ENCODE results near the gene TUSC2. TPM values are rescaled to one million over a fixed set of nuclear protein-coding genes. Genes with fewer than 3 reads are reported as not detected.

The TUSC2 gene
- total and polyA plus RNA-seq, 2 experiments from 2014 or later, result 76.6 to 84.1 TPM

- TF ChIP-seq, protein P1, sequence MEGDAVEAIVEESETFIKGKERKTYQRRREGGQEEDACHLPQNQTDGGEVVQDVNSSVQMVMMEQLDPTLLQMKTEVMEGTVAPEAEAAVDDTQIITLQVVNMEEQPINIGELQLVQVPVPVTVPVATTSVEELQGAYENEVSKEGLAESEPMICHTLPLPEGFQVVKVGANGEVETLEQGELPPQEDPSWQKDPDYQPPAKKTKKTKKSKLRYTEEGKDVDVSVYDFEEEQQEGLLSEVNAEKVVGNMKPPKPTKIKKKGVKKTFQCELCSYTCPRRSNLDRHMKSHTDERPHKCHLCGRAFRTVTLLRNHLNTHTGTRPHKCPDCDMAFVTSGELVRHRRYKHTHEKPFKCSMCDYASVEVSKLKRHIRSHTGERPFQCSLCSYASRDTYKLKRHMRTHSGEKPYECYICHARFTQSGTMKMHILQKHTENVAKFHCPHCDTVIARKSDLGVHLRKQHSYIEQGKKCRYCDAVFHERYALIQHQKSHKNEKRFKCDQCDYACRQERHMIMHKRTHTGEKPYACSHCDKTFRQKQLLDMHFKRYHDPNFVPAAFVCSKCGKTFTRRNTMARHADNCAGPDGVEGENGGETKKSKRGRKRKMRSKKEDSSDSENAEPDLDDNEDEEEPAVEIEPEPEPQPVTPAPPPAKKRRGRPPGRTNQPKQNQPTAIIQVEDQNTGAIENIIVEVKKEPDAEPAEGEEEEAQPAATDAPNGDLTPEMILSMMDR (IDR thresholded peaks at IDR 0.05; ENCODE audit: low read depth, low read length), result no peak
- H3K36me3 ChIP-seq, result no peaks in the 10 kb centered on the region
- no peak for DNase-seq (ENCODE audit: low read depth in 1 of 2, low spot score in 1 of 2)
- peaks cover 8% of the 10 kb centered on the region for H3K4me1 ChIP-seq (ENCODE audit: low read depth)
- peaks cover 4% of the 10 kb centered on the region for H3K9me3 ChIP-seq (ENCODE audit: low read depth)
- H3K4me3 ChIP-seq, result no peak overlapping the region
- H3K27me3 ChIP-seq, result no peaks in the 10 kb centered on the region
- H3K27ac ChIP-seq, result no peak overlapping the region
Measured at GRCh38 chr3:50304601-50305000, 23.4 kb downstream of the TUSC2 start.

DNA sequence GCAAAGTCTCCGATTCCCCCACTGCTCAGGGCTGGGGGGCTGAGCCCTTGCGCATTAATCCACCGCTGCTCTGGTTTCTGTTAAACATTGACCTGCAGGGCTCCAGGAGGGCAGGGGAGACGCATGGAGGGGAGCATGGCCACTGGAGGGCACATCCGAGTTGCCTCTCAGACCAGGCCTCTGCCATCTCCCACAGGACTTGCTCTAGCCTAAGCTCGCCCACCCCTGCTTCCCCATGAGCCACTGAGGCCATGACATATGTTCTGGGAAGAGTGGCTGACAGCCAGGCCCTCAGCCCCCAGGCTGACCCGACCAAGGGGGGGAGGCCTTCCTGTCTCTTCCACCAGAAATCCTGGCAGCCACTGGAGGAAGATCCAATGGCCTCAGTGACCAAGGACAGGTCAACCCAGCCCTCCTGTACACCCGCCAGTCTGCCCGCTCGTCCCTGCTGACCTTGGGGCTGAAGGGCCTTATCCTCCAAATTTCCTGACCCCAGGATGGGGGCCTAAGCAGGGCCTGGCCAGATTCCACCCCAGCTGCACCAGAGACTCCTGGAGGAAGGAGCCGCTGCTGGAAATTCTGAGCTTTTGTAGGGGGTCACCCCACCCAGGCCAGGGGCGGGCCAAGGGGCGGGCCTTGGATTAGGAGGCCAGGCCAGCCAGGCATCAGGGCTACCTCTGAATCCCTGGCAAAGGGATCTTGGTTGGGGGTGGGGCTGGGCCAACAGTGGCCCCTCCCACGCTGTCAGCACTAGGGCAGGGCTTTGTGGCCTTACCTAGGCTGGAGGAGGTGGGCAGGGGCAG is 24.8 kb downstream of the TUSC2 start, which contains the start of gene HYAL1:
Gene HYAL1 (minus strand): TSS at position 562 of the 803 bp plus-strand sequence. CDS start 618 bp downstream, outside the sequence.
- Histone ChIP-seq H3K4me3 (no peak within 1 kb of the TSS), H3K27me3 (no peaks in the 10 kb centered on the region), H3K27ac (peak within 1 kb of the TSS; percentile 76), H3K36me3 (no peaks in the 10 kb centered on the region), H3K9me3 (ENCODE audit: low read depth) (no peaks in the 10 kb centered on the region), H3K4me1 (ENCODE audit: low read depth) (peaks cover 15% of the 10 kb centered on the region)
- peak; percentile 36 to 60 for DNase-seq (ENCODE audit: low read depth in 1 of 2, low spot score in 1 of 2)
- TF ChIP-seq, protein P1 (IDR thresholded peaks at IDR 0.05; ENCODE audit: low read depth, low read length), result peak; percentile 16

DNA sequence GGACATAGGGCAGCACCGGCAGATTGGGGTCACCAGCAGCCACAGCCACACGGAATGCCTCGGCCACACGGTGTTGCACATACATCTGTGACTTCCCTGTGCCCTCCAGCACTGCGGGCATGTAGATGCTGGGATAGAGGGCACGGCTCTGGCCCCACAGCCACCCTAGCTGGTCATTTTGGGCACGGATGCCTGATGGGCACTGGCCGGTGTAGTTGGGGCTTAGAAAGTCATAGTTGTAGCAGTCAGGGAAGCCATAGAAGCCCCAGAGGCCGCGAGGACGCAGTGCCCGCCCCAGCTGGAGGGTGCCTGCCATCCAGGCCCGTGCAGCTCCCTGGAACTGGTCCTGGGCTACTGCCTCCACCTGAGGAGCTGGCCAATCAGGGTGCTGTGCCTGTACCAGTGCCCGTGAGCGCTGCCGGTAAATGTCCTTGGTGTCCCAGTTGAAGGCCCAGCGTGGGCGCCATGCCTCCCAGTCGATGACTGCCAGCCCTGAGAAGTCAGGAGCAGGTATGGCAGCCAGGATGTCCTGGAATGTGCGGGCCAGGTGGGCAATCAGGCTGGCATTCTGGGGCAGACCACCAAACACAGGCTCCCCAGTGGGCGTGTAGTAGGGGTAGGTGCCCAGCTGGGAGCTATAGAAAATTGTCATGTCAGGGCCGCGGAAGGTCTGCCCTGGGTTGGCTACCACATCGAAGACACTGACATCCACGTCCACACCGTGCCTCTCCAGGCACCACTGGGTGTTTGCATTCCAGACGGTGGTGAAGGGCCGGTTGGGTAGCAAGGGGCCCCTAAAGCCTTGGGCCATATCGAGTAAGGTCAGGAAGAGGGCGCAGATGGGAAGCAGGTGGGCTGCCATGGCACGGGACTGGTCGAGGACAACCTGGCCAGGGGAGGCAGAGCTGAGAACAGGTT is 25.7 kb downstream of the TUSC2 start:
- Histone ChIP-seq H3K27me3 (no peaks in the 10 kb centered on the region), H3K36me3 (no peaks in the 10 kb centered on the region), H3K4me1 (ENCODE audit: low read depth) (peaks cover 15% of the 10 kb centered on the region), H3K9me3 (ENCODE audit: low read depth) (no peaks in the 10 kb centered on the region), H3K4me3 (no peak overlapping the region), H3K27ac (peak overlapping the region; percentile 76)
- DNase-seq (ENCODE audit: low read depth in 1 of 2, low spot score in 1 of 2), result no peak
- TF ChIP-seq, protein P1 (IDR thresholded peaks at IDR 0.05; ENCODE audit: low read depth, low read length), result no peak

GRCh38 chr3:50300681-50301254 is 27.3 kb downstream of the TUSC2 start:
- DNase-seq (ENCODE audit: low read depth in 1 of 2, low spot score in 1 of 2), result no peak
- Histone ChIP-seq H3K4me1 (ENCODE audit: low read depth) (peaks cover 15% of the 10 kb centered on the region), H3K27me3 (no peaks in the 10 kb centered on the region), H3K4me3 (no peak overlapping the region), H3K36me3 (no peaks in the 10 kb centered on the region), H3K27ac (no peak overlapping the region), H3K9me3 (ENCODE audit: low read depth) (no peaks in the 10 kb centered on the region)
- TF ChIP-seq, protein P1 (IDR thresholded peaks at IDR 0.05; ENCODE audit: low read depth, low read length), result no peak

DNA sequence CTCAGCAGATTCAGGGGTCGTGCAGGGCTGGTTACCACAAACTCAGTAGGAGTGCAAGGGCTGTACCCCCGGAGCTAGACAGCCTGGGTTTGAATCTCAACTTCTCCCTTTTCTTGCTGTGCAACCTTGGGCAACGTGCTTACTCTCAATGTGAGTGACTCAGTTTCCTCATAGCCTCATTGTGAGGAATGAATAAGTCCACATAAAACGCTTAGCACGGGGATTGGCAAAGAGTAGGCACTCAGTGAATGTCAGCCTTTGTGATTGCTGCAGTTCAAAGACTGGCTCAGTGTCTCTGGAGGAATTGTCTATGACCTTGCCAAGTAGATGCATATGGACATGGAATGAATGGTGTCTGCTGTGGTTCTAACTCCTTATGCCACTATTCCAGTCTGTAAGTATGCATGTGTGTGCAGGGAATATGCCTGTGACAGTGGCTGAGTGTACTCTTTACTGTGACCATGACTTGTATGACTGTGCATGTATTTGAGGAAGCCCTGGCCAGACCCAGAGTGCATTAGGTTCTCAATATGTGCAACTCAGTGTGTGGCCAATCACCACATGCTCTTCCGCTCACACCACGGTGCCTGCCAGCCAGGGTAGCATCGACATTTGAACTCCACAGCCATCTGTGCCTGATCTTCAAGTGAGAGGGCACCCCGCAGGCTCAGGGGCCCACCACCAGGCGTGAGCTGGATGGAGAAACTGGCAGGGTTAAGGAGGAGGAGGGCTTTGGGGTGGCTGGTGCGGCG is 27.9 kb downstream of the TUSC2 start:
- Histone ChIP-seq H3K27me3 (no peaks in the 10 kb centered on the region), H3K36me3 (no peaks in the 10 kb centered on the region), H3K27ac (peak overlapping the region; percentile 70), H3K4me1 (ENCODE audit: low read depth) (peaks cover 15% of the 10 kb centered on the region), H3K9me3 (ENCODE audit: low read depth) (no peaks in the 10 kb centered on the region), H3K4me3 (peak overlapping the region; percentile 29)
- TF ChIP-seq, protein P1 (IDR thresholded peaks at IDR 0.05; ENCODE audit: low read depth, low read length), result no peak
- peak in 1 of 2 donors; percentile 40 for DNase-seq (ENCODE audit: low read depth in 1 of 2, low spot score in 1 of 2)
